ENCODE data around the gene MORN1. TPM values are rescaled to one million over a fixed set of nuclear protein-coding genes. Genes with fewer than 3 reads are reported as not detected.

MORN1 gene
- total and polyA plus RNA-seq, 9 of the 15 experiments (the other 6 are each of a cell fraction or from before 2014, with no cell fraction given): 0.24 to 9.3 (median 4.2) TPM

DNA sequence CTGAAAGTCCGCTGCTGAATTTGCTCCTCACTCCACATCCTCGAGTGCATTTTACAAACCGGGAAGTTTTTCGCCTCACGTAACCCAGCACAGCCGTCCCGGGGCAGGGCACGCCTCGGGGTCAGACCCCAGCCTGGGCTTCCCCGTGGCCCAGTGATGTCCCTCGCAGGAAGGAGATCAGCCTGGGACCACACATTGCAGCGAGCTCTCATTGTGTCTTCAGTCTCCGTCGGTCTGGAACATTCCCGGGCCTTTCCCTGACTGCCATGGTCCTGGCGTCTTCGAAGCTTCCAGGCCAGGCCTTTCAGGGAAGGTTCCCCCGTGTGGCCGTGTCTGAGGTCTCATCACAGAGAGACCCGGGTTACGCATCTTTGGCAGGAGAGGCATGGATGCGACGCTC is 43.5 kb downstream of the MORN1 start (continued):
- no peak for TF ChIP-seq MTA1 (IDR thresholded peaks at IDR 0.05; ENCODE audit: borderline replicate concordance)

DNA sequence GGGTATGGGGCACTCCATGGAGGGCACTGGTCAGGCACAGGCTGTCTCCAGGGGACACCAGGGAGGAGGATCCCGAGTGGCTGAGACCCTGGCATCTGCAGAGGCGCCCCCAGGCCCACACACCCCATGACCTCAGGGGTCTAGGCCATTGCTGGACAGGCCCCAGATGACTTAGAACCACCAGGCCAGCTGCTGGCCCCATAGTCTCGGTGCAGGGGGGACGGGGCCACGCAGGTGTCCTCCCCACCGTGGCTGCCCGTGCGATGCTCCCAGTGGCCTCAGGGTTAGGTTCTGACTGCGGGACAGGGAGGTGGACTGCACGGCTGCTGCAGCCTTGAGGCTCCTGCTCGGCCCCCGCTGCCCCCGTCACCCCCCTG is 44.0 kb downstream of the MORN1 start:
- Histone ChIP-seq H3K36me3 (ENCODE audit: control insufficient read depth, insufficient read depth, low read length) (no peaks in the 10 kb centered on the region), H3K27ac (ENCODE audit: extremely low read depth, low read depth, low read length) (no peak overlapping the region), H3K79me2 (ENCODE audit: control insufficient read depth, insufficient read depth, low read length) (no peaks in the 10 kb centered on the region), H3K9me3 (replicated peaks; ENCODE audit: control insufficient read depth, insufficient read depth, low read depth, low read length) (no peaks in the 10 kb centered on the region), H3K9ac (ENCODE audit: insufficient read depth in 1 of 2, low read depth in 2 of 2, low read length in 2 of 2) (no peak overlapping the region), H3K27me3 (ENCODE audit: control insufficient read depth in 2 of 2, insufficient read depth in 2 of 2, low read length in 2 of 2) (peaks cover 67 to 88% of the 10 kb centered on the region in 2 experiments), H3K9me1 (ENCODE audit: control insufficient read depth, insufficient read depth, low read length) (no peaks in the 10 kb centered on the region), H3K4me2 (ENCODE audit: insufficient read depth, low read length) (no peak overlapping the region), H3K4me1 (replicated peaks in 1 of 2; ENCODE audit: control insufficient read depth in 2 of 2, insufficient read depth in 2 of 2, low read length in 2 of 2) (peaks cover 0 to 35% of the 10 kb centered on the region in 2 experiments; a peak in 2 of 5 replicates), H4K20me1 (replicated peaks; ENCODE audit: control insufficient read depth, insufficient read depth, low read length) (peaks cover 11% of the 10 kb centered on the region), H3K4me3 (no peak overlapping the region), H2AFZ (ENCODE audit: low read depth, low read length) (no peak overlapping the region)
- 1% methylated on average over 13 of the region's 13 CpGs for WGBS (ENCODE audit: insufficient coverage, low coverage, missing lambda C conversion rate)
- ChIA-PET CTCF (ENCODE audit: low intra/inter-chr PET ratio) (no interaction called here), POLR2A (interaction anchor here (0.6 kb wide), 2 partner anchors 9 to 839 kb away, joined by 3 read pairs; no protein-coding TSS in a partner anchor)
- intact Hi-C loops (cut with micrococcal nuclease) (no loop called here), in situ Hi-C loops (cut with MboI) (no loop called here)
- ATAC-seq: no peak
- BruUV-seq (replicated peaks): no TSS peak
- no peak for FAIRE-seq
- no peak for DNase-seq (ENCODE audit: extremely low read depth in 1 of 4, low spot score in 3 of 4)
- TF ChIP-seq ZNF41 (CRISPR knock-in tag; conservative IDR thresholded peaks at IDR 0.05): no peak
- TF ChIP-seq CC2D1A (IDR thresholded peaks at IDR 0.05): no peak
- no peak for TF ChIP-seq CBX2 (IDR thresholded peaks at IDR 0.05; ENCODE audit: insufficient read depth, low read length, poor library complexity, severe bottlenecking)
- no peak for TF ChIP-seq MAZ (CRISPR knock-in tag; conservative IDR thresholded peaks at IDR 0.05 in 1 of 2, IDR thresholded peaks at IDR 0.05 in 1 of 2)
- TF ChIP-seq TARDBP (IDR thresholded peaks at IDR 0.05): no peak
- TF ChIP-seq PHF20 (IDR thresholded peaks at IDR 0.05; ENCODE audit: partially characterized antibody): no peak
- TF ChIP-seq SMARCE1 (IDR thresholded peaks at IDR 0.05): no peak
- no peak for TF ChIP-seq ZNF445 (CRISPR knock-in tag; IDR thresholded peaks at IDR 0.05; ENCODE audit: low read depth)
- no peak for TF ChIP-seq HEY1 (CRISPR knock-in tag; IDR thresholded peaks at IDR 0.05; ENCODE audit: borderline replicate concordance)
- TF ChIP-seq, protein P1, sequence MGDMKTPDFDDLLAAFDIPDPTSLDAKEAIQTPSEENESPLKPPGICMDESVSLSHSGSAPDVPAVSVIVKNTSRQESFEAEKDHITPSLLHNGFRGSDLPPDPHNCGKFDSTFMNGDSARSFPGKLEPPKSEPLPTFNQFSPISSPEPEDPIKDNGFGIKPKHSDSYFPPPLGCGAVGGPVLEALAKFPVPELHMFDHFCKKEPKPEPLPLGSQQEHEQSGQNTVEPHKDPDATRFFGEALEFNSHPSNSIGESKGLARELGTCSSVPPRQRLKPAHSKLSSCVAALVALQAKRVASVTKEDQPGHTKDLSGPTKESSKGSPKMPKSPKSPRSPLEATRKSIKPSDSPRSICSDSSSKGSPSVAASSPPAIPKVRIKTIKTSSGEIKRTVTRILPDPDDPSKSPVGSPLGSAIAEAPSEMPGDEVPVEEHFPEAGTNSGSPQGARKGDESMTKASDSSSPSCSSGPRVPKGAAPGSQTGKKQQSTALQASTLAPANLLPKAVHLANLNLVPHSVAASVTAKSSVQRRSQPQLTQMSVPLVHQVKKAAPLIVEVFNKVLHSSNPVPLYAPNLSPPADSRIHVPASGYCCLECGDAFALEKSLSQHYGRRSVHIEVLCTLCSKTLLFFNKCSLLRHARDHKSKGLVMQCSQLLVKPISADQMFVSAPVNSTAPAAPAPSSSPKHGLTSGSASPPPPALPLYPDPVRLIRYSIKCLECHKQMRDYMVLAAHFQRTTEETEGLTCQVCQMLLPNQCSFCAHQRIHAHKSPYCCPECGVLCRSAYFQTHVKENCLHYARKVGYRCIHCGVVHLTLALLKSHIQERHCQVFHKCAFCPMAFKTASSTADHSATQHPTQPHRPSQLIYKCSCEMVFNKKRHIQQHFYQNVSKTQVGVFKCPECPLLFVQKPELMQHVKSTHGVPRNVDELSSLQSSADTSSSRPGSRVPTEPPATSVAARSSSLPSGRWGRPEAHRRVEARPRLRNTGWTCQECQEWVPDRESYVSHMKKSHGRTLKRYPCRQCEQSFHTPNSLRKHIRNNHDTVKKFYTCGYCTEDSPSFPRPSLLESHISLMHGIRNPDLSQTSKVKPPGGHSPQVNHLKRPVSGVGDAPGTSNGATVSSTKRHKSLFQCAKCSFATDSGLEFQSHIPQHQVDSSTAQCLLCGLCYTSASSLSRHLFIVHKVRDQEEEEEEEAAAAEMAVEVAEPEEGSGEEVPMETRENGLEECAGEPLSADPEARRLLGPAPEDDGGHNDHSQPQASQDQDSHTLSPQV (IDR thresholded peaks at IDR 0.05): no peak
- TF ChIP-seq COPS2 (conservative IDR thresholded peaks at IDR 0.05): no peak
- TF ChIP-seq MTF1 (CRISPR knock-in tag; IDR thresholded peaks at IDR 0.05; ENCODE audit: borderline replicate concordance): no peak
- TF ChIP-seq, protein P2, sequence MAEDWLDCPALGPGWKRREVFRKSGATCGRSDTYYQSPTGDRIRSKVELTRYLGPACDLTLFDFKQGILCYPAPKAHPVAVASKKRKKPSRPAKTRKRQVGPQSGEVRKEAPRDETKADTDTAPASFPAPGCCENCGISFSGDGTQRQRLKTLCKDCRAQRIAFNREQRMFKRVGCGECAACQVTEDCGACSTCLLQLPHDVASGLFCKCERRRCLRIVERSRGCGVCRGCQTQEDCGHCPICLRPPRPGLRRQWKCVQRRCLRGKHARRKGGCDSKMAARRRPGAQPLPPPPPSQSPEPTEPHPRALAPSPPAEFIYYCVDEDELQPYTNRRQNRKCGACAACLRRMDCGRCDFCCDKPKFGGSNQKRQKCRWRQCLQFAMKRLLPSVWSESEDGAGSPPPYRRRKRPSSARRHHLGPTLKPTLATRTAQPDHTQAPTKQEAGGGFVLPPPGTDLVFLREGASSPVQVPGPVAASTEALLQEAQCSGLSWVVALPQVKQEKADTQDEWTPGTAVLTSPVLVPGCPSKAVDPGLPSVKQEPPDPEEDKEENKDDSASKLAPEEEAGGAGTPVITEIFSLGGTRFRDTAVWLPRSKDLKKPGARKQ (CRISPR knock-in tag; IDR thresholded peaks at IDR 0.05): no peak
- TF ChIP-seq SAP30 (IDR thresholded peaks at IDR 0.05; ENCODE audit: borderline replicate concordance, insufficient read depth, low read depth, low read length, poor library complexity, severe bottlenecking): no peak
- no peak for TF ChIP-seq ZC3H11A (IDR thresholded peaks at IDR 0.05; ENCODE audit: low read depth, low read length)
- no peak for TF ChIP-seq NR4A1 (CRISPR knock-in tag; IDR thresholded peaks at IDR 0.05)
- no peak for TF ChIP-seq NR4A1 (tag; IDR thresholded peaks at IDR 0.05)

Measured in K562 (cell line).